ENCODE measurements around the gene BEST2.
A peak's percentile ranks its signal among the peaks of the same experiment; 100 is the strongest.

BEST2 gene

GRCh38 chr19:12763100-12763499 is 11.5 kb downstream of the BEST2 start:
- H3K36me3 ChIP-seq (ENCODE audit: insufficient read depth, low read length), result no peaks in the 10 kb centered on the region

GRCh38 chr19:12764698-12765097 is 13.1 kb downstream of the BEST2 start:
- H3K79me2 ChIP-seq (ENCODE audit: insufficient read depth, low read length), result no peaks in the 10 kb centered on the region
- no peaks in the 10 kb centered on the region for H3K9me3 ChIP-seq (ENCODE audit: insufficient read depth, low read depth, low read length)
- H3K4me1 ChIP-seq (ENCODE audit: insufficient read depth, low read length, poor library complexity, severe bottlenecking), result no peaks in the 10 kb centered on the region
- no peaks in the 10 kb centered on the region for H3K27me3 ChIP-seq (ENCODE audit: insufficient read depth, low read length, poor library complexity, severe bottlenecking)
- H3K9me2 ChIP-seq (replicated peaks; ENCODE audit: low read depth, low read length), result no peaks in the 10 kb centered on the region
- H4K20me1 ChIP-seq (ENCODE audit: insufficient read depth, low read length, poor library complexity, severe bottlenecking), result no peaks in the 10 kb centered on the region
- no peak overlapping the region for H3K4me3 ChIP-seq (ENCODE audit: low read length, poor library complexity, severe bottlenecking)
- H3F3A ChIP-seq (ENCODE audit: low read depth), result no peaks in the 10 kb centered on the region
- no peak overlapping the region for H3K9ac ChIP-seq (ENCODE audit: low read depth, low read length, poor library complexity, severe bottlenecking)
- H2AFZ ChIP-seq (ENCODE audit: low read length), result no peak overlapping the region
- H3K4me2 ChIP-seq (ENCODE audit: low read depth, low read length, poor library complexity, severe bottlenecking), result no peak overlapping the region
- no peaks in the 10 kb centered on the region for H3K36me3 ChIP-seq (ENCODE audit: insufficient read depth, low read length)
- TF ChIP-seq EZH2phosphoT487 (IDR thresholded peaks at IDR 0.05; ENCODE audit: borderline replicate concordance), result no peak
- no peak for TF ChIP-seq CTCF (conservative IDR thresholded peaks at IDR 0.05; ENCODE audit: low read length)

More at GRCh38 chr19:12763100-12763499, 11.5 kb downstream of the BEST2 start:
- no peaks in the 10 kb centered on the region for H3F3A ChIP-seq (ENCODE audit: low read depth)
- no peak overlapping the region for H3K9ac ChIP-seq (ENCODE audit: low read depth, low read length, poor library complexity, severe bottlenecking)
- TF ChIP-seq EZH2phosphoT487 (IDR thresholded peaks at IDR 0.05; ENCODE audit: borderline replicate concordance), result no peak
- no peak for TF ChIP-seq CTCF (conservative IDR thresholded peaks at IDR 0.05; ENCODE audit: low read length)
- no peaks in the 10 kb centered on the region for H3K9me3 ChIP-seq (ENCODE audit: insufficient read depth, low read depth, low read length)
- H3K27me3 ChIP-seq (ENCODE audit: insufficient read depth, low read length, poor library complexity, severe bottlenecking), result no peaks in the 10 kb centered on the region
- H4K20me1 ChIP-seq (ENCODE audit: insufficient read depth, low read length, poor library complexity, severe bottlenecking), result no peaks in the 10 kb centered on the region
- no peak overlapping the region for H2AFZ ChIP-seq (ENCODE audit: low read length)
- no peak overlapping the region for H3K4me2 ChIP-seq (ENCODE audit: low read depth, low read length, poor library complexity, severe bottlenecking)
- H3K79me2 ChIP-seq (ENCODE audit: insufficient read depth, low read length), result no peaks in the 10 kb centered on the region
- H3K4me3 ChIP-seq (ENCODE audit: low read length, poor library complexity, severe bottlenecking), result no peak overlapping the region
- H3K4me1 ChIP-seq (ENCODE audit: insufficient read depth, low read length, poor library complexity, severe bottlenecking), result no peaks in the 10 kb centered on the region
- H3K9me2 ChIP-seq (replicated peaks; ENCODE audit: low read depth, low read length), result no peaks in the 10 kb centered on the region

GRCh38 chr19:12766051-12766521 is 14.5 kb downstream of the BEST2 start:
- Histone ChIP-seq H3K9me3 (ENCODE audit: insufficient read depth, low read depth, low read length) (no peaks in the 10 kb centered on the region), H3K4me1 (ENCODE audit: insufficient read depth, low read length, poor library complexity, severe bottlenecking) (no peaks in the 10 kb centered on the region), H3K36me3 (ENCODE audit: insufficient read depth, low read length) (no peaks in the 10 kb centered on the region), H3F3A (ENCODE audit: low read depth) (no peaks in the 10 kb centered on the region), H3K9ac (ENCODE audit: low read depth, low read length, poor library complexity, severe bottlenecking) (no peak overlapping the region), H3K79me2 (ENCODE audit: insufficient read depth, low read length) (no peaks in the 10 kb centered on the region), H3K27me3 (ENCODE audit: insufficient read depth, low read length, poor library complexity, severe bottlenecking) (no peaks in the 10 kb centered on the region), H2AFZ (ENCODE audit: low read length) (peak overlapping the region; percentile 28; the same call in 1 of the 2 replicates), H4K20me1 (ENCODE audit: insufficient read depth, low read length, poor library complexity, severe bottlenecking) (no peaks in the 10 kb centered on the region), H3K9me2 (replicated peaks; ENCODE audit: low read depth, low read length) (no peaks in the 10 kb centered on the region), H3K4me2 (ENCODE audit: low read depth, low read length, poor library complexity, severe bottlenecking) (peak overlapping the region; percentile 59), H3K4me3 (ENCODE audit: low read length, poor library complexity, severe bottlenecking) (peak overlapping the region; percentile 65)
- TF ChIP-seq EZH2phosphoT487 (IDR thresholded peaks at IDR 0.05; ENCODE audit: borderline replicate concordance) (no peak), CTCF (conservative IDR thresholded peaks at IDR 0.05; ENCODE audit: low read length) (peak; percentile 55)

Measured in Loucy (cell line).